Erythroblast (primary cell): ENCODE results near the gene STK40.

Experiments used
- GATA1 ChIP-seq: IDR thresholded peaks from 2 replicates; pipeline ENCODE4 v1.6.1; 2011; ENCODE audit warnings: low read depth, mild to moderate bottlenecking, control low read depth, low read length, moderate library complexity
- POLR2A ChIP-seq: IDR thresholded peaks from 2 replicates; pipeline ENCODE4 v1.6.1; 2011; ENCODE audit warnings: mild to moderate bottlenecking, low read length

DNA sequence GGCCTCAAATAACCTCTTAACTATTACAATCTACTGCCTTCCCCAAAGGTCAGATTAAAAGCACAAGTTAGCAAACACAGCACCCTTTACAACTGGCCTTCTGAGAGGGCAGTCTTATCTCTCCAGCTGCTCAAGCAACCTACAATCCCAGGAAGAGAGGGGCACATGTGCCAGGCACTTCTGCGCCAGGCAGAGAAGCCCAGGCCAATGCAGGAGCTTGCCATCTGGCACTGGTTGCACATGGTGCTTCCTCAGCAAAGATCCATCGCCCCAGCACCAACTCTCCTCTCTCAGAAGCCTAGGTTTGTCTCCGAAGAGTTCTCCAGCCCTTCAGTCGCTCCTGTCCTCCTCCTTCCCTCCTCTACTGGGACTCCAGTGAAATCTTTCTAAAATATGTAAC is 2.5 kb downstream of the STK40 start:
- TF ChIP-seq POLR2A (no peak), GATA1 (no peak)
